Hematopoietic multipotent progenitor cell (in vitro differentiated cells): ENCODE results near the gene ARHGEF10L. TPM values are rescaled to one million over a fixed set of nuclear protein-coding genes. Genes with fewer than 3 reads are reported as not detected.
"Not testable (repeated sequence)": the region's sequence is repeated elsewhere in the genome, so short reads cannot be mapped to it uniquely, and the experiment has no call there.

ENCODE experiments used
- DNase-seq, 3 donors: peaks; one replicate each; pipeline ENCODE4 v3.0.0-alpha.2; 2011 to 2015; ENCODE audit warnings: low read depth in 2 of 3, low spot score in 2 of 3
- total RNA-seq: library from RNA; depleted of rRNA; stranded (reverse); fragments of >200 nt; gene quantifications from one replicate; pipeline ENCODE4 v1.2.3, GENCODE V29; 2012

ARHGEF10L gene
- total RNA-seq, 1 donor = 0.27 TPM

GRCh38 chr1:17725811-17726582, 186.5 kb downstream of the ARHGEF10L start:
- no peak for DNase-seq

- DNase-seq = no peak
Observed at GRCh38 chr1:17728123-17728712, 188.7 kb downstream of the ARHGEF10L start.

- DNase-seq = no peak
Observed at GRCh38 chr1:17729248-17729647, 189.8 kb downstream of the ARHGEF10L start.

- DNase-seq = no peak
Observed at GRCh38 chr1:17729909-17730308, 190.4 kb downstream of the ARHGEF10L start.

GRCh38 chr1:17731460-17731859, 192.0 kb downstream of the ARHGEF10L start:
- no peak for DNase-seq

- no peak for DNase-seq
Observed at GRCh38 chr1:17732475-17732874, 193.0 kb downstream of the ARHGEF10L start.

GRCh38 chr1:17733661-17734060, 194.2 kb downstream of the ARHGEF10L start:
- no peak for DNase-seq

- no peak for DNase-seq
Observed at GRCh38 chr1:17734609-17735008, 195.1 kb downstream of the ARHGEF10L start.

GRCh38 chr1:17735348-17735747, 195.8 kb downstream of the ARHGEF10L start:
- DNase-seq = no peak

GRCh38 chr1:17735793-17736192, 196.3 kb downstream of the ARHGEF10L start:
- DNase-seq = no peak

- DNase-seq = no peak
Observed at GRCh38 chr1:17736625-17737024, 197.1 kb downstream of the ARHGEF10L start.

- DNase-seq = no peak
Observed at GRCh38 chr1:17739050-17739449, 199.6 kb downstream of the ARHGEF10L start.

GRCh38 chr1:17741052-17741451, 201.6 kb downstream of the ARHGEF10L start:
- no peak for DNase-seq

GRCh38 chr1:17742583-17742982, 203.1 kb downstream of the ARHGEF10L start:
- DNase-seq = no peak

- DNase-seq = no peak
Observed at GRCh38 chr1:17743008-17743647, 203.6 kb downstream of the ARHGEF10L start.

- DNase-seq = no peak
Observed at GRCh38 chr1:17743925-17744324, 204.4 kb downstream of the ARHGEF10L start.

GRCh38 chr1:17744666-17745478, 205.4 kb downstream of the ARHGEF10L start:
- no peak for DNase-seq

- no peak for DNase-seq
Observed at GRCh38 chr1:17745479-17745955, 206.0 kb downstream of the ARHGEF10L start.

GRCh38 chr1:17746281-17746680, 206.8 kb downstream of the ARHGEF10L start:
- not testable (repeated sequence) for DNase-seq

- DNase-seq = no peak
Observed at GRCh38 chr1:17746920-17747319, 207.4 kb downstream of the ARHGEF10L start.
